ENCODE measurements around the gene ZNF335. TPM values are rescaled to one million over a fixed set of nuclear protein-coding genes. Genes with fewer than 3 reads are reported as not detected.

The ZNF335 gene
- total RNA-seq, 1 donor from 2014 or later, result 24.1 TPM

GRCh38 chr20:45927071-45927878, 44.7 kb downstream of the ZNF335 start:
- Histone ChIP-seq H3K36me3 (no peaks in the 10 kb centered on the region), H3K4me1 (peaks cover 16% of the 10 kb centered on the region), H3K9me3 (no peaks in the 10 kb centered on the region), H3K27ac (no peak overlapping the region), H3K27me3 (no peaks in the 10 kb centered on the region), H3K4me3 (no peak overlapping the region)
- TF ChIP-seq POLR2AphosphoS5 (IDR thresholded peaks at IDR 0.05; ENCODE audit: insufficient read depth in 1 of 2, low read depth in 1 of 2) (no peak), POLR2A (IDR thresholded peaks at IDR 0.05) (no peak)
- TF ChIP-seq, protein P1, sequence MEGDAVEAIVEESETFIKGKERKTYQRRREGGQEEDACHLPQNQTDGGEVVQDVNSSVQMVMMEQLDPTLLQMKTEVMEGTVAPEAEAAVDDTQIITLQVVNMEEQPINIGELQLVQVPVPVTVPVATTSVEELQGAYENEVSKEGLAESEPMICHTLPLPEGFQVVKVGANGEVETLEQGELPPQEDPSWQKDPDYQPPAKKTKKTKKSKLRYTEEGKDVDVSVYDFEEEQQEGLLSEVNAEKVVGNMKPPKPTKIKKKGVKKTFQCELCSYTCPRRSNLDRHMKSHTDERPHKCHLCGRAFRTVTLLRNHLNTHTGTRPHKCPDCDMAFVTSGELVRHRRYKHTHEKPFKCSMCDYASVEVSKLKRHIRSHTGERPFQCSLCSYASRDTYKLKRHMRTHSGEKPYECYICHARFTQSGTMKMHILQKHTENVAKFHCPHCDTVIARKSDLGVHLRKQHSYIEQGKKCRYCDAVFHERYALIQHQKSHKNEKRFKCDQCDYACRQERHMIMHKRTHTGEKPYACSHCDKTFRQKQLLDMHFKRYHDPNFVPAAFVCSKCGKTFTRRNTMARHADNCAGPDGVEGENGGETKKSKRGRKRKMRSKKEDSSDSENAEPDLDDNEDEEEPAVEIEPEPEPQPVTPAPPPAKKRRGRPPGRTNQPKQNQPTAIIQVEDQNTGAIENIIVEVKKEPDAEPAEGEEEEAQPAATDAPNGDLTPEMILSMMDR (IDR thresholded peaks at IDR 0.05), result no peak
- no peak for DNase-seq (ENCODE audit: extremely low spot score in 2 of 2)
- intact Hi-C loops (cut with DNase I), result no loop called here

DNA sequence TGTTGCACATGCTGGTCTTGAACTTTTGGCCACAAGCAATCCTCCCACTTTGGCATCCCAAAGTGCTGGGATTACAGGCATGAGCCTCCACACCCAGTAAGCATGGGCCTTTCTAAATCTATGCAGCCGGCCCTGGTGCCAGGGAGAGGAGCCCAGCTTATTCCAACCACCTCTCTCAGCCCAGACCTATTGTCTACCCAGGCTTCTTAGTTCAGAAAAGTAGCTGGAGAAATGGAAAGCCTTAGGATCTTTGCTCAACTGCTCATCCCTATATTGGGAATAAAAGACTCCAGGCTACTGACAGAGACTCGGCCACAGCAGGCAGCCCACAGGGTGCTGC, 45.3 kb downstream of the ZNF335 start:
- intact Hi-C loops (cut with DNase I), result no loop called here
- Histone ChIP-seq H3K27me3 (no peaks in the 10 kb centered on the region), H3K27ac (no peak overlapping the region), H3K36me3 (no peaks in the 10 kb centered on the region), H3K9me3 (no peaks in the 10 kb centered on the region), H3K4me1 (peaks cover 16% of the 10 kb centered on the region), H3K4me3 (no peak overlapping the region)
- DNase-seq (ENCODE audit: extremely low spot score in 2 of 2), result no peak
- no peak for TF ChIP-seq POLR2AphosphoS5 (IDR thresholded peaks at IDR 0.05; ENCODE audit: insufficient read depth in 1 of 2, low read depth in 1 of 2)
- TF ChIP-seq, protein P1 (IDR thresholded peaks at IDR 0.05), result no peak

GRCh38 chr20:45925821-45926506, 46.0 kb downstream of the ZNF335 start:
- TF ChIP-seq POLR2A (IDR thresholded peaks at IDR 0.05), result no peak
- no peaks in the 10 kb centered on the region for H3K36me3 ChIP-seq
- H3K4me1 ChIP-seq, result peaks cover 16% of the 10 kb centered on the region
- H3K9me3 ChIP-seq, result no peaks in the 10 kb centered on the region
- H3K4me3 ChIP-seq, result no peak overlapping the region
- H3K27ac ChIP-seq, result peak overlapping the region; percentile 83
- no peak for DNase-seq (ENCODE audit: extremely low spot score in 2 of 2)
- no peaks in the 10 kb centered on the region for H3K27me3 ChIP-seq
- intact Hi-C loops (cut with DNase I), result no loop called here

- no peaks in the 10 kb centered on the region for H3K27me3 ChIP-seq
- peak overlapping the region; percentile 2 to 22 for H3K4me3 ChIP-seq
- H3K9me3 ChIP-seq, result no peaks in the 10 kb centered on the region
- TF ChIP-seq, protein P1 (IDR thresholded peaks at IDR 0.05), result no peak
- TF ChIP-seq POLR2AphosphoS5 (IDR thresholded peaks at IDR 0.05; ENCODE audit: insufficient read depth in 1 of 2, low read depth in 1 of 2) (peak in 1 of 2 donors; percentile 50), POLR2A (IDR thresholded peaks at IDR 0.05) (no peak)
- DNase-seq (ENCODE audit: extremely low spot score in 2 of 2), result no peak
- no peaks in the 10 kb centered on the region for H3K36me3 ChIP-seq
- peaks cover 29% of the 10 kb centered on the region for H3K4me1 ChIP-seq
- peak overlapping the region; percentile 83 for H3K27ac ChIP-seq
- intact Hi-C loops (cut with DNase I), result no loop called here
Measured at GRCh38 chr20:45924391-45925261, 47.4 kb downstream of the ZNF335 start.

DNA sequence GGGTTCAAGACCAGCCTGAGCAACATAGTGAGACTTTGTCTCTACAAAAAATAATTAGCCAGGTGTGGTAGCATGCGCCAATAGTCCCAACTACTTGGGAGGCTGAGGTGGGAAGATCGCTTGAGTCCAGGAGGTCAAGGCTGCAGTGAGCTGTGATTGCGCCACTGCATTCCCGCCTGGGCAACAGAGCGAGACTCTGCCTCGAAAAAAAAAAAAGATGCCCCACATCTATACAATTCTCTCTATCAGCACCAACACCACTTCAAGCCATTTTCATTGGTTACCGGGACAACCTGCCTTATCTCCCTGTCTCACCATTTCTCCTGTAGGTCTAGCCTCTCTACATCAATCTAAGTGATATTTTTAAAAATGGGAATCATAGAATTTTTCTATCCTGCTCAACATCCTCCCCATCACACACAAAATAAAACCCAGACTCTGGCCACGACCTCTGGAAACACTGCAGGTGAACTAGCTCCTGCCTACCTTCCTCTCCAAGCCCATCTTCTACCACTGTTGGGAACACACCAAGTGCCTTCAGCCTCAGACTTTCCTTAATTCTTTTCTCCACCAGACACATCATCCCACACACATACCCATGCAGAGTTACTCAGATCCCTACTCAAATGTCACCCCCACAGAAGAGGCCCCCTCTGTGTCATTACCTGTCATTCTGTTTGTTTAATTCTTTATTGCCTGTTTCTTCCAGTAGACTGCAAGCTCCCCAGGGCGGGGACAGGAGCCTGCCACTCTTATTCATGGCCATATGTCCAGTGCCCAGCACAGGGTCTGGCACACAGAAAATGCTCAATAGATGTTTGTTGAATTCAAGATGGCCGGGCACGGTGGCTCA, 50.4 kb downstream of the ZNF335 start:
- Histone ChIP-seq H3K4me1 (peaks cover 48% of the 10 kb centered on the region), H3K4me3 (no peak overlapping the region), H3K36me3 (no peaks in the 10 kb centered on the region), H3K27ac (no peak overlapping the region), H3K27me3 (no peaks in the 10 kb centered on the region), H3K9me3 (no peaks in the 10 kb centered on the region)
- intact Hi-C loops (cut with DNase I), result no loop called here
- no peak for DNase-seq (ENCODE audit: extremely low spot score in 2 of 2)
- TF ChIP-seq POLR2AphosphoS5 (IDR thresholded peaks at IDR 0.05; ENCODE audit: insufficient read depth in 1 of 2, low read depth in 1 of 2) (no peak), POLR2A (IDR thresholded peaks at IDR 0.05) (no peak)
- TF ChIP-seq, protein P1 (IDR thresholded peaks at IDR 0.05), result no peak

Data from vagina (tissue), 2 donors.